ENCODE results near the gene CYP3A5. TPM values are rescaled to one million over a fixed set of nuclear protein-coding genes. Genes with fewer than 3 reads are reported as not detected.

The CYP3A5 gene
- total RNA-seq, 1 donor from 2014 or later, result 0.07 TPM

- Histone ChIP-seq H3K4me2 (ENCODE audit: low read length) (no peak overlapping the region), H3K9me3 (ENCODE audit: insufficient read depth, low read depth, low read length) (no peaks in the 10 kb centered on the region), H3K4me1 (ENCODE audit: insufficient read depth, low read length) (no peaks in the 10 kb centered on the region), H3K79me2 (ENCODE audit: insufficient read depth, low read length) (peaks cover 4% of the 10 kb centered on the region), H2AFZ (ENCODE audit: low read depth, low read length) (no peak overlapping the region), H3K36me3 (ENCODE audit: insufficient read depth, low read length) (peaks cover 34% of the 10 kb centered on the region), H4K20me1 (ENCODE audit: insufficient read depth, low read length) (peaks cover 35% of the 10 kb centered on the region), H3K27ac (ENCODE audit: low read depth, low read length) (no peak overlapping the region), H3K9ac (ENCODE audit: low read length) (no peak overlapping the region), H3K4me3 (ENCODE audit: insufficient read depth, low read depth, low read length) (no peak overlapping the region), H3K27me3 (ENCODE audit: insufficient read depth, low read length) (no peaks in the 10 kb centered on the region)
- H3K27ac Mint-ChIP-seq (ENCODE audit: unreplicated experiment), result no peak overlapping the region
- TF ChIP-seq EZH2 (IDR thresholded peaks at IDR 0.05; ENCODE audit: insufficient read depth, low read length), result no peak
- TF ChIP-seq, protein P1, sequence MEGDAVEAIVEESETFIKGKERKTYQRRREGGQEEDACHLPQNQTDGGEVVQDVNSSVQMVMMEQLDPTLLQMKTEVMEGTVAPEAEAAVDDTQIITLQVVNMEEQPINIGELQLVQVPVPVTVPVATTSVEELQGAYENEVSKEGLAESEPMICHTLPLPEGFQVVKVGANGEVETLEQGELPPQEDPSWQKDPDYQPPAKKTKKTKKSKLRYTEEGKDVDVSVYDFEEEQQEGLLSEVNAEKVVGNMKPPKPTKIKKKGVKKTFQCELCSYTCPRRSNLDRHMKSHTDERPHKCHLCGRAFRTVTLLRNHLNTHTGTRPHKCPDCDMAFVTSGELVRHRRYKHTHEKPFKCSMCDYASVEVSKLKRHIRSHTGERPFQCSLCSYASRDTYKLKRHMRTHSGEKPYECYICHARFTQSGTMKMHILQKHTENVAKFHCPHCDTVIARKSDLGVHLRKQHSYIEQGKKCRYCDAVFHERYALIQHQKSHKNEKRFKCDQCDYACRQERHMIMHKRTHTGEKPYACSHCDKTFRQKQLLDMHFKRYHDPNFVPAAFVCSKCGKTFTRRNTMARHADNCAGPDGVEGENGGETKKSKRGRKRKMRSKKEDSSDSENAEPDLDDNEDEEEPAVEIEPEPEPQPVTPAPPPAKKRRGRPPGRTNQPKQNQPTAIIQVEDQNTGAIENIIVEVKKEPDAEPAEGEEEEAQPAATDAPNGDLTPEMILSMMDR (IDR thresholded peaks at IDR 0.05; ENCODE audit: insufficient read depth, low read depth, low read length), result no peak
- H3K4me1 Mint-ChIP-seq (ENCODE audit: low read depth, unreplicated experiment), result no peaks in the 10 kb centered on the region
- H3K4me3 Mint-ChIP-seq (ENCODE audit: unreplicated experiment), result no peak overlapping the region
- H3K9me3 Mint-ChIP-seq (ENCODE audit: unreplicated experiment), result no peaks in the 10 kb centered on the region
- H3K27me3 Mint-ChIP-seq (ENCODE audit: low read depth, unreplicated experiment), result no peaks in the 10 kb centered on the region
- peaks cover 16% of the 10 kb centered on the region for H3K36me3 Mint-ChIP-seq (ENCODE audit: low read depth, unreplicated experiment)
- no peak for FAIRE-seq
- no peak for DNase-seq (ENCODE audit: low read depth)
Observed at GRCh38 chr7:99628471-99629465, 51.0 kb downstream of the CYP3A5 start.

- H3K36me3 ChIP-seq (ENCODE audit: insufficient read depth, low read length), result peaks cover 37% of the 10 kb centered on the region
- no peak for FAIRE-seq
Observed at GRCh38 chr7:99627513-99627912, 52.3 kb downstream of the CYP3A5 start.

More at GRCh38 chr7:99627513-99627912, 52.3 kb downstream of the CYP3A5 start:
- Mint-ChIP-seq H3K36me3 (ENCODE audit: low read depth, unreplicated experiment) (peaks cover 23% of the 10 kb centered on the region), H3K27me3 (ENCODE audit: low read depth, unreplicated experiment) (no peaks in the 10 kb centered on the region), H3K9me3 (ENCODE audit: unreplicated experiment) (no peaks in the 10 kb centered on the region), H3K4me3 (ENCODE audit: unreplicated experiment) (no peak overlapping the region), H3K27ac (ENCODE audit: unreplicated experiment) (no peak overlapping the region), H3K4me1 (ENCODE audit: low read depth, unreplicated experiment) (no peaks in the 10 kb centered on the region)
- TF ChIP-seq EZH2 (IDR thresholded peaks at IDR 0.05; ENCODE audit: insufficient read depth, low read length), result no peak
- TF ChIP-seq, protein P1 (IDR thresholded peaks at IDR 0.05; ENCODE audit: insufficient read depth, low read depth, low read length), result no peak
- Histone ChIP-seq H3K9ac (ENCODE audit: low read length) (no peak overlapping the region), H4K20me1 (ENCODE audit: insufficient read depth, low read length) (peaks cover 37% of the 10 kb centered on the region), H3K4me2 (ENCODE audit: low read length) (no peak overlapping the region), H3K79me2 (ENCODE audit: insufficient read depth, low read length) (peaks cover 4% of the 10 kb centered on the region), H3K9me3 (ENCODE audit: insufficient read depth, low read depth, low read length) (no peaks in the 10 kb centered on the region), H3K27ac (ENCODE audit: low read depth, low read length) (no peak overlapping the region), H3K27me3 (ENCODE audit: insufficient read depth, low read length) (no peaks in the 10 kb centered on the region), H3K4me1 (ENCODE audit: insufficient read depth, low read length) (peaks cover 4% of the 10 kb centered on the region), H2AFZ (ENCODE audit: low read depth, low read length) (no peak overlapping the region), H3K4me3 (ENCODE audit: insufficient read depth, low read depth, low read length) (no peak overlapping the region)
- DNase-seq (ENCODE audit: low read depth), result no peak
